OCI-LY1 (cell line): ENCODE measurements around the gene DYNLRB1.

Experiments used
- EZH2 ChIP-seq: fragments of 200-600 bp; sonication (generic), shearing (Covaris generic); IDR thresholded peaks from 2 replicates; pipeline ENCODE4 v1.8.0; 2017; ENCODE audit warnings: borderline replicate concordance, mixed run types, mild to moderate bottlenecking, antibody characterized with exemption, low read length, moderate library complexity, mixed read lengths
- TF ChIP-seq, protein P1 (sequence below): fragments of 200-600 bp; sonication (generic), shearing (Covaris generic); IDR thresholded peaks from 2 replicates; pipeline ENCODE4 v1.5.1; 2017; ENCODE audit warnings: mild to moderate bottlenecking, antibody characterized with exemption, low read length, moderate library complexity, mixed read lengths

GRCh38 chr20:34546751-34547181, 30.5 kb downstream of the DYNLRB1 start:
- TF ChIP-seq, protein P1, sequence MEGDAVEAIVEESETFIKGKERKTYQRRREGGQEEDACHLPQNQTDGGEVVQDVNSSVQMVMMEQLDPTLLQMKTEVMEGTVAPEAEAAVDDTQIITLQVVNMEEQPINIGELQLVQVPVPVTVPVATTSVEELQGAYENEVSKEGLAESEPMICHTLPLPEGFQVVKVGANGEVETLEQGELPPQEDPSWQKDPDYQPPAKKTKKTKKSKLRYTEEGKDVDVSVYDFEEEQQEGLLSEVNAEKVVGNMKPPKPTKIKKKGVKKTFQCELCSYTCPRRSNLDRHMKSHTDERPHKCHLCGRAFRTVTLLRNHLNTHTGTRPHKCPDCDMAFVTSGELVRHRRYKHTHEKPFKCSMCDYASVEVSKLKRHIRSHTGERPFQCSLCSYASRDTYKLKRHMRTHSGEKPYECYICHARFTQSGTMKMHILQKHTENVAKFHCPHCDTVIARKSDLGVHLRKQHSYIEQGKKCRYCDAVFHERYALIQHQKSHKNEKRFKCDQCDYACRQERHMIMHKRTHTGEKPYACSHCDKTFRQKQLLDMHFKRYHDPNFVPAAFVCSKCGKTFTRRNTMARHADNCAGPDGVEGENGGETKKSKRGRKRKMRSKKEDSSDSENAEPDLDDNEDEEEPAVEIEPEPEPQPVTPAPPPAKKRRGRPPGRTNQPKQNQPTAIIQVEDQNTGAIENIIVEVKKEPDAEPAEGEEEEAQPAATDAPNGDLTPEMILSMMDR = no peak
- no peak for TF ChIP-seq EZH2
